Keratinocyte (primary cell): Measurements from ENCODE around the gene CENPQ. TPM values are rescaled to one million over a fixed set of nuclear protein-coding genes. Genes with fewer than 3 reads are reported as not detected.

Source experiments
- polyA plus RNA-seq, 5 experiments: library from polyadenylated mRNA; depleted of rRNA in 3 of 5; stranded (reverse) in 3 of 5; stranded (forward) in 1 of 5; unstranded in 1 of 5; fragments of >200 nt; gene quantifications; 1 replicate in 1 of 5; 2 replicates in 3 of 5; 3 replicates in 1 of 5; pipeline versions ENCODE4 v1.2.1 to v1.2.3, GENCODE V29; 2011 to 2012; ENCODE audit warnings: missing spikeins in 2 of 5, low read depth in 1 of 5, low replicate concordance in 1 of 5

Gene CENPQ
- polyA plus RNA-seq, 1 donor (not counting 4 experiments of a cell fraction or from before 2014, with no cell fraction given): 7.5 TPM

Other genes starting within 250 kb of the CENPQ start
- 11.0 to 16.5 TPM (median 12.1 TPM) in 3 replicates for gene MMUT, start 117 bp upstream of the CENPQ start, polyA plus RNA-seq
- gene GLYATL3, start 36.6 kb downstream of the CENPQ start, polyA plus RNA-seq: not detected in 3 replicates
- gene C6orf141, start 87.3 kb downstream of the CENPQ start, polyA plus RNA-seq: 20.7 to 59.1 TPM (median 51.6 TPM) in 3 replicates
- 0.05 TPM in 1 of 3 replicates, not detected in the others for gene RHAG, start 173.5 kb downstream of the CENPQ start, polyA plus RNA-seq